HG03460 (cell line): Measurements from ENCODE around the gene CFAP100.

Source experiments
- ATAC-seq: cut with Tn5 transposase; IDR thresholded peaks from one replicate; pipeline ENCODE4 v1.9.1; 2021; ENCODE audit not compliant: unreplicated experiment

Gene CFAP100

DNA sequence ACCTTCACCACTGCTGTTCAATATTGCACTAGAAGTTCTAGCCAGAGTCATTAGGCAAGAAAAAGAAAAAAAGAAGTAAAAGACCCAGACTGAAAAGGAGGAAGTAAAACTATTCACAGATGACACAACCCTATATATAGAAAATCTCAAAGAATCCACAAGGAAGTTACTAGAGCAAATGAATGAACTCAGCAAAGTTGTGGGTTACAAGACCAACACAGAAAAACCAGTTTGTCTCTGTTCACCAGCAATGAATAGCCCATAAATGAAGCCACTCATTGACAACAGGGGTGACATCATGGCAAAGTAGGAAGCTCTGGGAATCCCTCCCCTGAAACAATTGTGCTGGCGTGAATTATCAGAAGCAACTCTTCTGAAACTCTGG, 4.6 kb downstream of the CFAP100 start:
- peak; percentile 73 for ATAC-seq

DNA sequence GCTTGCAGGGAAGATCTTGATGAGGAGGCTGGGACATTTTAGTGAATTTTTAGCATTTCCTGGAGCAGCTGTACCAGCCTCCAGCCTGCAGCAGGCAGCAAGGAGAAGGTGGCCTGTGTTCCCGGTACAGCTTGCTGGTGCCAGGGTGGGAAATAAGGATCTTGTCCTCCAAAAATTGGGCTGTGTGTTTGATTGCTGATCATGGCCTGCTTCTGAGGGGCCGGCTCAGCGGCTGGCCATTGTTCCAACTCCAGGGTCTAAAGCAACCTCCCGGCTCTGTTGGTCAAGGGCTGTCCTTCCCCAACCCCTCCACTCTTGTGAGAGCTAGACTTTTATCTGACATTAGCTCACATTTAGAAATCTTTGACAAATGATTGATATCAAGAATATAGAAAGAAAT, 5.0 kb downstream of the CFAP100 start:
- ATAC-seq: no peak

DNA sequence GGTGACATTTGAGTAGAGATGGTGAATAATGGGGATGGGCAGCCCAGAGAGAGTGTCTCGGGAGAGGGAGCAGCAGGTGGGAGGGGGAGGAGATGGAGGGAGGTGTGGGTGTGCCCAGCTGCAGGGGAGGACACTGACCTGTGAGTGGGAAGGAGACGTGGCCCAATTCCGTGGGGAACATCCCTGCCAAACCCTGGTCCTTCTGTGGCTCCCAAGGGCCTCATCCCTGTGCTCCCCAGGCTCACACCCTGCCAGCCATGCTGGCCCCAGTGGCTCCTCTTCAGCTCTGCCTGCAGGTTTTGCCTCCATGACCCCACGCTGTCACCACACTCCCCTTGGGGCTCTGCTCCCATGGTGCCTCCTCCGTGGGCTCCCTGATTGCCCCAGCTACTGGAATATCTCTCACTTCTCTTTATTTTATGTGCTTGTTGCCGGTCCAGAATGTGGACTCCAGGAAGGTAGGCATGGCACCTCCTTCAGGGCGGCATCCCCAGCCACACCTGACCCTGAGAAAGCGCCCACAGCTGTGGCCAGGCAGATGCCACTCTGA, 7.0 kb downstream of the CFAP100 start:
- ATAC-seq: no peak

DNA sequence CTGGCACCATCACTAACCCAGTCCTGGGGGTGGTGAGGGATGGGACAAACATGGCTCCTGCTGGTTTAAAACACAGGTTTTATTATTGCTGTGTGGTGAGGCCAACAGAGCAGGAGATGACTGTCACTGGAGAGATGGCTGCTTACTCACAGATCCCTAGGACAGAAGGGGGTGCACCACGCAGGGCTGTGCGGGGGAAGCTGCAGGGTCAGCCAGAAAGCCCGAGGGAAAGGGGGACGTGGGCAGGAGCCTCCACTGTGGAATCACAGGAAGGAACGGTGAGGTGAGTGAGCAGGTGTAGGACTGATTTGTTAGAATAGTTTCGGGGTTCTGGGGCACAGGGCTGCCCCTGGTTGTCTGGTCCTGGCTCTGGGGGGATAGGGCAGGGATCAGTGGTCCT, 7.5 kb downstream of the CFAP100 start:
- ATAC-seq: no peak

DNA sequence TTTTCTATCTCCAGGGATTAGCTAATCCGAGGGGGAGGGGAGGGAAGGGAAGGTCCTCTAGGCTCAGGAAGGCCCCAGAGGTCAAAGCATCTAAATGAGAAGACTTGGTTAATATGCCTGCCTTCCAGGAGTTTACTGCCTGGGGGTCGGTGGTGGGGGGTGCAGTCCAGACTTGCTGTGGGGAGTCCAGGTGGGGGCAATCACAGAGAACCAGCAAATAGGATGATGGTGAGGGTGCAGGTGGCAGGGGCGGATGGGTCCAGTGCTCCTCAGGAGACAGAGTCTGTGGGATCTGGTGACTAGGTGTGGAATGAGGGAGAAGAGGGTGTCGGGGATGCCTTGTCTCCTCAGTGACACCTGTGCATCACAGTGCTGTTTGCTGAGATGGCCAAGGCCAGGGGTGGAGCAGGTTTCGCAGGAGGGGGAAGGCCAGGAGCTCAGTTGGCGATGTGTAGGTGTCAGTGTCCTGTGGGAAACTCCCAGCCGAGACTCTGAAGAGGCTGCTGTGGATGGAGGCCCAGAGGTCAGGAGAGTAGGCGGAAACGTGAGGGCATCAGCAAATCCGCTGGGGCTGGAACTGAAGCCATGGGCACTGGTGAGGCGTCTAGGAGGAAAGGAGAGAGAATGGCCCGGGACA, 8.1 kb downstream of the CFAP100 start:
- ATAC-seq: no peak

DNA sequence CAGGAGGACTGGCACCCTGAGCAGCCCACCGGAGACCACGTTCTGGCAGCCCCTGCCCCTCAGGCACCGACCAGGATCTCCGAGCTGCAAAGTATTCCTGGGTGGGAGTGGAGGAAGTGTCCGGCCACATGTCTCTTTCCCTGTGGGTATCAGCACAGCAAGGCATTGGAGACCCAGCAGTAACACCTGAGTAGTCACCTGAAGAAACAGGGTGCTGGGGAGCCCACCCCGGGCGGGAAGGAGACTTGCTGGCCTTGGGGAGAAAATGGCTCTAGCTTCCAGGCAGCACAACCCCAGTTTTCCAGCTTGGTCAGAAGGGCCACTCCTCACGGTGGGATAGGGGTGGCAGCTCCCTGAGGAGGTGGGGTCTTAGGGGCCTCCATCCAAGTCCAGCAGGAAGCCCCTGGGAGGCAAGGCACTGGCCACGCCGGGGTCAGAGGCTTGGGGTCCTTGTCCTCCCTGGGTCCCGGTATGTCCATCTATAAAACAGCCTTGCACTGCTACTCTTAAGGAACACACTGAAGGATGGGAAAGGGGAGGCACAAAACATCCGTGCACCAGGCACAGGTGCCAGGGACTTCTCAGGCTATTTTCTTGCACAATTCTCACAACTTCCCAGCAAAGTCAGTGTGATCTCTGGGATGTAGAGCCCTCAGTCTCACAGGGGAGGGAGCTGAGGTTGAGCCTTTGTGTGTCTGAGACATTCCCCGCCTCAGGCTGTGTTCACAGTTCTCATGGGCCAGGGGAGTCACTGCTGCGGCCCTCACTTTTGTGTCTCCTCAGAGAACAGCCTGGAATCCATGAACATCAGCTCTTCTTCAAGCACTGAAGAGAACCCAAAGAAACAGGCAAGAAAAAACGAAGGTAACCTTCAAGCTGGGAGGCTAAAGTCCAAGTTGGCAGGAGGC, 11.9 kb downstream of the CFAP100 start:
- ATAC-seq: no peak

DNA sequence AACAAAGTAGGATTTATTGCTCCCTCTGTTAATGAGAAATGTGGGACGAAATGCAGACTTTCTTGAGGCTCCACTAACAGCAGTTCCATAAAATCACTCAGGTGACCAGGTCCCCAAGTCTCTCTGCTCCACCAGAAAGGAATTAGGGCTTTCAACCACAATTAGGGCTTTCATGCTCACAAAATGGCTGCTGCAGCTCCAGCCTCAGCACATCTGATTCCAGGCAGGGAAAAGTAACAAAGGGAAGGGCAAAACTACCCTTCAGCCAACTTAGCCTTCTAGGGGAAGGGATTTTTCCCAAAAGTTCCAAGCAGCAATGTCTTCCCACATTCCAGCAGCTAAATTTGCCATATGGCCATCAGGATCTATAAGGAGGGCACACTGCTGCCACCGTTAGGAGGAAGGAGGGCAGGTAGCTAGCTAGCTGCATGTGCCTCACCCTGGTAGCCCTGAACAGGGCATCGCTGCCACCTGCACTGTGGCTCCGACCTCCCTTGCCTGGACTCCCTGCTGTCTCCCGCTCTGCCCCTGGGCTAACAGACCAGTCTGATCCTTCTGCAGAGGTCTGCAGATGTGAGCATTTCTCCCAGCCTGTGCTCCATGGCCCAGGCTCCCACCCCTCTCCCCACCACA, 12.8 kb downstream of the CFAP100 start:
- no peak for ATAC-seq

DNA sequence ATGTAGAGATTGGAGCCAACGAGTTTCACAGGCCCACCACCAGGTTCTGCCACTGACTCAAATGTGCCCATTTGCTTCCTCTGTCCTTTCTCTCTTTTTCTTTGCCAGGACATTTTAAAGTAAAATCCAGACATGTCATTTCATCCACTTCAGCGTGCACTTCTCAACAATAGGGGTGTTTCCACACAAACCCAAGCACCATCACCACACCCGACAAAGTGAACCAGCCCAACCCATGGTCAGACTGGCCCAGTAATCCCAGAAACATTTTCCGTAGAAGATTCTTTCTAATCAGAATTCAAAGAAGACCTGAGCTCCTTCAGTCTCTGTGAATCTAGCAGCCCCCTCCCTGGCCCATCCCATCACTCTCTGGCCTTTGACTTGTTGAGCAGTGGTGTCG, 13.4 kb downstream of the CFAP100 start:
- ATAC-seq: no peak

DNA sequence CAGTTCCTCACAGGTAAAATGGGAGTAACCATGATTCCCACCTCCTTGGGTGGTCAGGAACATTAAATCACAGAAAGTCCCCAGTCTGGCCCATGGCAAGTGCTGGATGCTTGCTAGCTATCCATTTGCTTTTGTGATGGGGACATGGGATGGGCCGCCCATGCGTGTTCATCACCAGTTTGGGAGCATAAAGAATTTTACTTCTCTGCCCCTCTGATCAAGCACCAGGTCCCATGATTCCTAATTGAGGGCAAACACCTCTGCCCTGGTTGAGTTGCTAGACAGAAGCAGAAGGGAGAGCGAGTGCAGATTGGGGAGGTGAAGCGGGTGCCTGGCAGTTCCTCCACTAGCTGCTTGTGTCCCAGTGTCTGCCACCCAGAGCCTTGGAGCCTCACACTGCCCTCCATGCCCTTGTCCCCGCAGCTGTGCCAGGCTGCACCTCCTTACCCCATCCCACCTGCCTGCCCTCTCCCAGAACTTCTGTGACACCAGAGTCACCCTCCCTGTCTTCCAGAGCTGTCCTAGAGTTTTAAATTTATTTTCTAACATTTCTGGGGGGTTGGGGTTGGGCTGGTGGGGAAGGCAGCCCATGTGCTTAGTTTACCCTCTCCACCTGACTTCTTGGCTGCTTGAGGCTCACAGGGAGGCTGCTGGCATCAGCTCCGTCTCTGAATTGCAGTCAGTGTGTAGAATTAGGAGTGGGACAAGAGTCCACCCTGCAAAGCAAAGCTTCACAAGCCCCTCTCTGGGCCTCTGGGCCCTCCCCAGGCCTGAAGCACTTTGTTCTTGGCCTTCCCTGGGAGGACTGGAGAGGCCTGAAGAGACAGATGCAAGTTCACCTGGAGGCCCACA, 18.4 kb downstream of the CFAP100 start:
- ATAC-seq: no peak

DNA sequence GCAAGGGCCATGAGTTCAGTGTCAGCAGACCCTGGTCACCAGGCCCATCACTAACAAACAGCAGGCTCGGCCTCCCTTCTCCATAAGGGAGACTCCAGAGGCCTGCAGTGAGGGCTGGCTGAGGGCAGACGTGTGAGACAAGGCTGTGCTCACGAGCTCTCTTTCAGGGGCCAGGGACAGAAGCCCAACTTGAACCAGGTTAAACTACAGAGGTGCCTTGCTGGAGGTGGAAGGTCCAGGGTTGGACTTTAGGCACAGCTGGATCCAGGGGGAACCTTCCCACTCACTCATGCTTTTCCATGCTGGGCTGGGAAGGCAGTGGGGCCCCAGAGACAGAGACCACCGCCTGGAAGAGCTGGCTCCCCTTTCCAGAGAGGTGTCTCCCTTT, 19.0 kb downstream of the CFAP100 start:
- ATAC-seq: no peak

DNA sequence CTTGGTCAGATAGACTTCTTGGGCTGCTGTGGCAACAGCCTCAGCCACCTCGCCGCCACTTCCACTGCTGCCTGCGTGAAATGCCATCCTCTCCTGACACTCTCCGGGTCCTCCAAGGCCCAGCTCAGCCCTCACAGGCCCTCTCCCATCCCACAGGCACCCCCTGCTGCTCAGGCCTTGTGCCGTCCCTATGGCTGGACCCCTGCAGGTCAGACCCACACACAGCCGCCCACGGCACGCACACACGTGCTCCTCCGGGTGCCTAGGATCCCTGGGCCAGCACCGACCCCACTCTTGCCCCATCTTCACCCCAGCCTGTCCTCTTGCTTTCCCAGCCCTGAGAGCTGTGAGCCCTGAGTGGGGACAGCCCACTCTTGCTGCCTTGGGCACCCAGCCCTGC, 19.7 kb downstream of the CFAP100 start:
- ATAC-seq: no peak

DNA sequence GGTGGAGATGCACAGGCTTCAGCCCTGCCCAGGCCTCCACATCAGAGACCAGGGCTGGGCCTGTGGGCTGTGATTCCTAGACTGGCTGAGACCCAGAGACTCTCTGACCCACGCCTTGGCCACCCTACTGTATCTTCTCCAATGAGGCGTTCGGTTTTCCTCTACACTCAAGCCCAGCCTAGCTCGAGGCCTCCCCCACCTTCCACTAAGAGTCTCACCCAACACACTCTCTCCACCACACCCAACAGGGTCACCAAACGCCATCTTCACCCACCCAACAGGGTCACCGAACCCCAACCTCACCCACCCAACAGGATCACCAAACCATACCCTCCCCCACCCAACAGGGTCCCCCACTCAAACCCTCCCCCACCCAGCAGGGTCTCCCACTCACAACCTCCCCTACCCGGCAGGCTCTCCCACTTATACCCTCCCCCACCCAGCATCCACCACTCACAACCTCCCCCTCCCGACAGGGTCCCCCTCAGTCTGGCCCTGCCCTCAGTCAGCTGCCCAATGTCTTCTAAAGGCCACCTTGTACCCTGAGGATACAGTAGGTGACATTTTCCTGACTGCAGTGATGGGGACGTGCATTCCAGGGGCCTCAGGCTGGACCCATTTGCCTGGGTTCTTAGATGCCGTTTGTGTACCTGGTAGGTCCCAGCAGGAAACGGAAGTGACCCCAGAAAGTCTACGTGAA, 20.4 kb downstream of the CFAP100 start:
- no peak for ATAC-seq

DNA sequence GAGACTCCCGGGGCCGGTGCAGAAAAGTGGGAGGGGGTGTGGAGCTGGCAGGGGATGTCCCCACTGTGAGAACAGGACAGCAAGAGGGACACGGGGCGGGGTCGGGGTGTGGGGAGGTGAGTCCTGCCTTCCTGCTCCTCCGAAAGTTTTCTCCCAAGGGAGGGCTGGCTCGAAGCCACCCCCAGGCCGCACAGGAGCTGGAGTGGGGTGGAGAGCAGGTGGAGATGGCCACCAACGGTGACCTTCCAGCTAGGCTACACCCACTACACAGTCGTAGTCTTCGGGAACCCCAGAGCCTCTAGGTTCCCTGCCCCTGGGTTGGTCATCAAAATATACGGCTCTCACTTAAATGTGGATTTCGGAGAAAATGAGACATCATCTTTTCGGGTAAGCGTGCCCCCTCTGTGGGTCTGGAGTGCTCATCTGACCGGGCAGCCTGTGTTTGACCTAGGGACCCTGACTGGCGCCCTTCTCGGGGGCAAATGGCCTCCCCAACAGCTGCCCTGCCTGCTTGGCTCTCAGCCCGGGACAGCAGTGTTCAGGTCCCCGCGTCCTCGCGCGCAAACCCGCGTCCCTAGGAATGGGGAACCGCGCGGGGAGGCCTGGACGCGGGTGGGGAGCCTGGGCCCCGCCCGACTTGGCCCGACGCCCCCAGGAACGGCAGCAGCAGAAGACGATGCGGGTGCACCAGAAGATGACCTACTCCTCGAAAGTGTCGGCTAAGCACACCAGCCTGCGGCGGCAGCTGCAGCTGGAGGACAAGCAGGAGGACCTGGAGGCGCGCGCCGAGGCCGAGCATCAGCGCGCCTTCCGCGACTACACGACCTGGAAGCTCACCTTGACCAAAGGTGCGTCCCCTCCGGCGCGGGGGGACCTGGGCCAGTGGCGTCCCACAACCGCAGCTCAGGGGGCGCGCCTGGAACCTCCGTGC, 21.2 kb downstream of the CFAP100 start:
- ATAC-seq: no peak

DNA sequence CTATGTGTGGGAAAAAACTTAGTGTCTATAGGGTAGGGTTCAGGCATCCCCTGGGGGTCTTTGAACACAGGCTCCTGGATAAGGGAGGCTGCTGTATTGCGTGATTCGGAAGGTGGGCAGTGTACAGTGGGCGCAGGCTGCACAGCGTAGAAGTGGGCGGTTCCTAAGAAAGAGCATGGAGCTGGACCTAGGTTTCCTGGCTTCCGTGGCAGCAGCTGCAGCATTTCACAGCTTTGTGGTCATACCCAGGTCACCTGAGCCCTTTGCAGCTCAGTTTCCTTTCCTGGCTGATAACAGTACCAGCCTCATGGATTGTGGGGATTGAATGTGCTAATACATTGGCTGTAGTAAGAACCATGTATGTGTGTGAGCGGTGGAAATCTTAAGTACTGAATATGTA, 22.2 kb downstream of the CFAP100 start:
- no peak for ATAC-seq

DNA sequence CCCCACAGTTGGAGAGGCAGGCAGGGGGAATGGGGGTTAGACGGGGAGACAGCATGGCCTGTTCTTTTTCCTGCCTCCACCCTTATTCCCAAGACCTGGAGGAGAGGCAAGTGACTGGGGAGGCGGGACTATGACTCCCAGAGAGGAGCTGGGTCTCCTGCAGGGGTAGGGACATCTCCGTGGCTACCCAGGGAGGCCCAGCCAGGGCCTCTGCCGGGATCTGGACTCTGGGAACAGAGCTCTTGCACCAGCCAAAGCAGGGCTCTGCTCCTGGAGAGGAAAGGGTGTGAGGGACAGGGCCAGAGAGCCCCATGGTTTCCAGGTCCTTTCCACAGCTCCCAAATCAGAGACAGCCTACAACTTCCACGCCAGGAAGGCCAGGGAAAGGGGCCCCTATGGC, 22.8 kb downstream of the CFAP100 start:
- no peak for ATAC-seq

DNA sequence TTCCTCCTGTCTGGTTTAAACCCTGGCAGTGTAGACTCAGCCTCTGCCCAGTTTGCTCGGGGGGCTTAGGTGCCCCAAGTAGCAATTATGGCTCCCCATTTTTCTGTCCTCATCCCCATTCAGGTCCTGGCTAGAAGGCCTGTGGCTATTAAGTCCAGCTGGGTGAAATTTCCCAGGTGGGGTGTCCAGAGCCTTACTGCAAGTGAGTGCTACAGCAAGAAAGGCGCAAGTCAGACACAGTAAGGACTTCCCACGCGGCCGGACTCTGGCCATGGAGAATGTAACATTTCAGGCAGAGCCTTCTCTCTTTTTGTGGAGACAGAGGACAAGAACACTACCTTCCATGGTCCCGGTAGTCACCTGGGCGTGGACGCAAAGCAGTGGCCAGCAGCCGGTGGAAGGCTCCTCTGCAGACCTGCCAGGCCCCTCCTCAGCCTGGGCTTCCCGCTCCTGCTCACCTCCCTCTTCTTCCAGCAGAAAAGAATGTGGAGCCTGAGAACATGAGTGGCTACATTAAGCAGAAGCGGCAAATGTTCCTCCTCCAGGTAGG, 23.3 kb downstream of the CFAP100 start:
- ATAC-seq: no peak

DNA sequence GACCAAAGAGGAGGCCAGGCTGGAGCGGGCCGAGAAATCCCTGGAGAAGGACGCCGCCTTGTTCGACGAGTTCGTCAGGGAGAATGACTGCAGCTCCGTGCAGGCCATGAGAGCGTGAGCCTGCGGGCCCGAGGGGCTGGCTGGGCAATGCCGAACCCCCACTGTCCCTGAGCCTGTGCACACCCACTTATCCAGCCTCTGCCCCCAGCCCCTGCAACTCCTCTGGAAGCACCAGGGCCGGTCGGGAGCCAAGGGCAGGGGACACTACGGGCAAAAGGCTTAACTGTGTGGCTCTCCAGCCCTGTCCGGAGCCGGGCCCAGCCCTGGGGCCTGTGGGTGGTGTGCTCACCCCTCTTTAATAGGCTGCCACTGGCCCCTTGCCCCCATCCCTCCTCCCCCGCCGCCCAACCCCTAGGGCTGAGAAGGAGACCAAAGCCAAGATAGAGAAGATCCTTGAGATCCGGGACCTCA, 24.0 kb downstream of the CFAP100 start:
- no peak for ATAC-seq

DNA sequence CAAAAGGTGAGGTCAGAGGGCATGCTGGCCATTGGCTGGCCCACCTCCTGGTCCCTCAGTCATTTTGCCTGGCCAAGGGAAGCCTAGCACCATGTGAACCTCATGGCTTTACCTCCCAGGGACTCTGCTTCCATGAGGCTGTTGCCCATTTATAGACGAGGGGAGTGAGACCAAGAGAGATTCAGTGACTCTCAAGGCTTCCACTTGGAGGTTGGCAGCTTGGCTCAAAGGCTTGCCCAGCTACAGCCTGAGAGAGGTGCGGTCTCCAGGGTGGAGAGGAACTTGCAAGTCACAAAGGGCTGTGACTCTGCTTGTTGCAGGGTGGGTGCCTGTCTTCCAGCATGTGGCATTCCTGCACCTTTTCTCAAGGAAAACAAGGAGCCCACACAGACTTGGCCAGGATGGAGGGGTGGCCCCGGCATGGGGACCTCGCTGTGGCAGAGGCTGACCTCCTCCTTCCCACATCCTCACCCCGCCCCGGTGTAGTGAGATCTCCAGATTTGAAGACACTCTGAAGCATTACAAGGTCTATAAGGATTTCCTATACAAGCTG, 24.5 kb downstream of the CFAP100 start:
- ATAC-seq: no peak
